ENCODE data around the gene GULP1. TPM values are rescaled to one million over a fixed set of nuclear protein-coding genes. Genes with fewer than 3 reads are reported as not detected.
"Not testable (repeated sequence)": the region's sequence is repeated elsewhere in the genome, so short reads cannot be mapped to it uniquely, and the experiment has no call there.

Gene GULP1
- total RNA-seq, 1 experiment from 2014 or later: 140 TPM

DNA sequence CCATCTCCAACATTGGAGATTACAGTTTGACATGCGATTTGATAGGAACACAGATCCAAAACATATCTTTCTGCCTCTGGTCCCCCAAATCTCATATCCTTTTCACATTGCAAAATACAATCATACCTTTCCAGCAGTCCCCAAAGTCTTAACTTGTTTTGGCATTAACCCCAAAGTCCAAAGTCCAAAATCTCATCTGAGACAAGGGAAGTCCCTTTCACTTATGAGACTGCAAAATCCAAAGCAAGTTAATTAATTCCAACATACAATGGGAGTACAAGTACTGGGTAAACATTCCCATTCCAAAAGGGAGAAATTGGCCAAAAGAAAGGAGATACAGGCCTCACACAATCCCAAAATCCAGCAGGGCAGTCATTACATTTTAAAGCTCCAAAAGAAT, 265.4 kb downstream of the GULP1 start:
- Histone ChIP-seq H2BK5ac (ENCODE audit: insufficient read length, low read length) (no peak overlapping the region), H3K23me2 (ENCODE audit: insufficient read length, low read depth, low read length, poor library complexity, severe bottlenecking) (no peaks in the 10 kb centered on the region), H3K4me2 (ENCODE audit: insufficient read depth, insufficient read length, low read length) (no peak overlapping the region), H2BK12ac (ENCODE audit: insufficient read length, low read depth, low read length) (no peak overlapping the region), H3K4me1 (ENCODE audit: insufficient read depth, low read length) (no peaks in the 10 kb centered on the region), H4K91ac (ENCODE audit: insufficient read length, low read depth, low read length) (no peak overlapping the region), H2AFZ (ENCODE audit: low read length) (no peak overlapping the region), H3T11ph (ENCODE audit: low read length) (no peak overlapping the region), H2BK20ac (ENCODE audit: low read depth, low read length, poor library complexity, severe bottlenecking) (no peak overlapping the region), H3K27ac (ENCODE audit: insufficient read length, low read depth, low read length) (no peak overlapping the region), H4K8ac (replicated peaks; ENCODE audit: insufficient read length, low read depth, low read length) (no peak overlapping the region), H3K56ac (ENCODE audit: insufficient read length, low read depth, low read length) (no peak overlapping the region), H3K4ac (ENCODE audit: low read depth, low read length) (no peak overlapping the region), H3K27me3 (ENCODE audit: insufficient read depth, low read length) (no peaks in the 10 kb centered on the region), H3K18ac (ENCODE audit: insufficient read length, low read depth, low read length) (no peak overlapping the region), H3K9ac (ENCODE audit: extremely low read depth, insufficient read length, low read length) (no peak overlapping the region), H3K23ac (ENCODE audit: insufficient read length, low read depth, low read length) (no peak overlapping the region), H4K20me1 (ENCODE audit: control insufficient read depth, insufficient read depth, insufficient read length) (no peaks in the 10 kb centered on the region), H3K14ac (ENCODE audit: insufficient read depth, low read length) (no peak overlapping the region), H2AK5ac (ENCODE audit: insufficient read length, low read length) (no peak overlapping the region), H2BK15ac (ENCODE audit: low read depth, low read length) (no peak overlapping the region), H3K9me3 (ENCODE audit: control insufficient read depth, low read depth, low read length) (no peaks in the 10 kb centered on the region), H3K79me2 (ENCODE audit: insufficient read depth, low read length) (no peaks in the 10 kb centered on the region; the same call in 1 of the 2 replicates), H4K5ac (ENCODE audit: insufficient read length, low read depth, low read length) (no peak overlapping the region), H2BK120ac (ENCODE audit: low read depth, low read length, poor library complexity, severe bottlenecking) (no peak overlapping the region), H3K79me1 (ENCODE audit: insufficient read depth, low read depth, low read length, poor library complexity, severe bottlenecking) (no peaks in the 10 kb centered on the region)
- Mint-ChIP-seq H3K9me3 (peaks cover 0 to 6% of the 10 kb centered on the region in 2 experiments; a peak in 2 of 5 replicates), H3K4me1 (peaks cover 0 to 9% of the 10 kb centered on the region in 2 experiments; a peak in 2 of 4 replicates), H3K4me3 (no peak overlapping the region), H3K27ac (no peak overlapping the region; a peak in 1 of 7 replicates), H3K27me3 (ENCODE audit: low read depth) (no peaks in the 10 kb centered on the region), H3K36me3 (ENCODE audit: insufficient read depth in 1 of 3, low read depth in 3 of 3) (peaks cover 38 to 57% (median 54%) of the 10 kb centered on the region in 3 experiments)
- DNase-seq: no peak
- TF ChIP-seq, protein P1, sequence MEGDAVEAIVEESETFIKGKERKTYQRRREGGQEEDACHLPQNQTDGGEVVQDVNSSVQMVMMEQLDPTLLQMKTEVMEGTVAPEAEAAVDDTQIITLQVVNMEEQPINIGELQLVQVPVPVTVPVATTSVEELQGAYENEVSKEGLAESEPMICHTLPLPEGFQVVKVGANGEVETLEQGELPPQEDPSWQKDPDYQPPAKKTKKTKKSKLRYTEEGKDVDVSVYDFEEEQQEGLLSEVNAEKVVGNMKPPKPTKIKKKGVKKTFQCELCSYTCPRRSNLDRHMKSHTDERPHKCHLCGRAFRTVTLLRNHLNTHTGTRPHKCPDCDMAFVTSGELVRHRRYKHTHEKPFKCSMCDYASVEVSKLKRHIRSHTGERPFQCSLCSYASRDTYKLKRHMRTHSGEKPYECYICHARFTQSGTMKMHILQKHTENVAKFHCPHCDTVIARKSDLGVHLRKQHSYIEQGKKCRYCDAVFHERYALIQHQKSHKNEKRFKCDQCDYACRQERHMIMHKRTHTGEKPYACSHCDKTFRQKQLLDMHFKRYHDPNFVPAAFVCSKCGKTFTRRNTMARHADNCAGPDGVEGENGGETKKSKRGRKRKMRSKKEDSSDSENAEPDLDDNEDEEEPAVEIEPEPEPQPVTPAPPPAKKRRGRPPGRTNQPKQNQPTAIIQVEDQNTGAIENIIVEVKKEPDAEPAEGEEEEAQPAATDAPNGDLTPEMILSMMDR (conservative IDR thresholded peaks at IDR 0.05): no peak
- WGBS (ENCODE audit: extremely low coverage, insufficient read length, low lambda C conversion rate): no CpG with 5 or more reads among the region's 1 CpG

DNA sequence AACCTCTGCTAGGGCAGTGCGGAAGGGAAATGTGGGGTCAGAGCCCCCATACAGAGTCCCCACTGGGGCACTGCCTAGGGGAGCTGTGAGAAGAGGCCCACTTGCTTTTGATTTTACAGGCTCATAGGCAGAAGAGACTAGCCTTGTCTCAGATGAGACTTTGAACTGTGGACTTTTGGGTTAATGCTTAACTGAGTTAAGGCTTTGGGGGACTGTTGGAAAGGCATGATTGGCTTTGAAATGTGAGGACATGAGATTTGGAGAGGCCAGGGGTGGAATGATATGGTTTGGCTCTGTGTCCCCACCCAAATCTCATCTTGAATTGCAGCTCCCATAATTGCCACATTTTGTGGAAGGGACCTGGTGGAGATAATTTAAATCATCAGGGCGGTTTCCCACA, 267.8 kb downstream of the GULP1 start:
- not testable (repeated sequence) for H4K8ac ChIP-seq (replicated peaks; ENCODE audit: insufficient read length, low read depth, low read length); H3K4ac ChIP-seq (ENCODE audit: low read depth, low read length); H3K79me2 ChIP-seq (ENCODE audit: insufficient read depth, low read length); H2BK12ac ChIP-seq (ENCODE audit: insufficient read length, low read depth, low read length); H3K4me1 ChIP-seq (ENCODE audit: insufficient read depth, low read length); H3K79me1 ChIP-seq (ENCODE audit: insufficient read depth, low read depth, low read length, poor library complexity, severe bottlenecking); H3K9me3 ChIP-seq (ENCODE audit: control insufficient read depth, low read depth, low read length); H3K23me2 ChIP-seq (ENCODE audit: insufficient read length, low read depth, low read length, poor library complexity, severe bottlenecking); H3K27me3 ChIP-seq (ENCODE audit: insufficient read depth, low read length); H3K4me1 Mint-ChIP-seq; H2BK15ac ChIP-seq (ENCODE audit: low read depth, low read length); H3K56ac ChIP-seq (ENCODE audit: insufficient read length, low read depth, low read length); H3K4me2 ChIP-seq (ENCODE audit: insufficient read depth, insufficient read length, low read length); H4K5ac ChIP-seq (ENCODE audit: insufficient read length, low read depth, low read length); H3K18ac ChIP-seq (ENCODE audit: insufficient read length, low read depth, low read length); H2BK20ac ChIP-seq (ENCODE audit: low read depth, low read length, poor library complexity, severe bottlenecking); H3K9me3 Mint-ChIP-seq; H3K27me3 Mint-ChIP-seq (ENCODE audit: low read depth); H3K23ac ChIP-seq (ENCODE audit: insufficient read length, low read depth, low read length); H2AFZ ChIP-seq (ENCODE audit: low read length); H3K27ac Mint-ChIP-seq; H2BK5ac ChIP-seq (ENCODE audit: insufficient read length, low read length); DNase-seq; H4K91ac ChIP-seq (ENCODE audit: insufficient read length, low read depth, low read length); H3T11ph ChIP-seq (ENCODE audit: low read length); H2AK5ac ChIP-seq (ENCODE audit: insufficient read length, low read length); H3K27ac ChIP-seq (ENCODE audit: insufficient read length, low read depth, low read length); H2BK120ac ChIP-seq (ENCODE audit: low read depth, low read length, poor library complexity, severe bottlenecking); H4K20me1 ChIP-seq (ENCODE audit: control insufficient read depth, insufficient read depth, insufficient read length); H3K14ac ChIP-seq (ENCODE audit: insufficient read depth, low read length); H3K9ac ChIP-seq (ENCODE audit: extremely low read depth, insufficient read length, low read length); H3K4me3 Mint-ChIP-seq
- H3K36me3 Mint-ChIP-seq (ENCODE audit: insufficient read depth in 1 of 3, low read depth in 3 of 3): peaks cover 35 to 57% (median 54%) of the 10 kb centered on the region in 3 experiments
- WGBS (ENCODE audit: extremely low coverage, insufficient read length, low lambda C conversion rate): no CpG with 5 or more reads among the region's 2 CpGs
